Measurements from ENCODE around the gene PATJ. TPM values are rescaled to one million over a fixed set of nuclear protein-coding genes. Genes with fewer than 3 reads are reported as not detected.

Gene PATJ
- total and polyA plus RNA-seq, 2 of the 13 experiments (the other 11 are each of a cell fraction or from before 2014, with no cell fraction given), result 6.2 to 16.8 TPM

GRCh38 chr1:61781151-61781550 is 38.9 kb downstream of the PATJ start:
- no peaks in the 10 kb centered on the region for H4K20me1 ChIP-seq (ENCODE audit: insufficient read depth, low read length)
- peaks cover 2 to 11% of the 10 kb centered on the region in 2 experiments; a peak in 3 of 5 replicates for H3K36me3 ChIP-seq (replicated peaks in 1 of 2; ENCODE audit: control insufficient read depth in 1 of 2, insufficient read depth in 2 of 2, low read length in 2 of 2)
- H2AFZ ChIP-seq (ENCODE audit: low read length), result no peak overlapping the region
- no peaks in the 10 kb centered on the region for H3K4me1 ChIP-seq (ENCODE audit: insufficient read depth, low read length)
- POLR2A ChIA-PET, result no interaction called here
- no peak for ATAC-seq
- no peak overlapping the region for H3K4me2 ChIP-seq (ENCODE audit: low read depth, low read length)
- no peaks in the 10 kb centered on the region for H3K79me2 ChIP-seq (ENCODE audit: insufficient read depth, low read length)
- in situ Hi-C loops (cut with HindIII; ENCODE audit: extremely low pct_ligation_motif_present, low pct_unique_long_range_greater_than_20kb) (no loop called here), intact Hi-C loops (cut with micrococcal nuclease; ENCODE audit: unreplicated experiment) (no loop called here)
- no peak for FAIRE-seq
- H3K4me3 ChIP-seq (replicated peaks in 1 of 3; ENCODE audit: insufficient read depth in 1 of 3, low read depth in 2 of 3, low read length in 3 of 3), result no peak overlapping the region
- H3K27me3 ChIP-seq (ENCODE audit: control insufficient read depth in 1 of 2, insufficient read depth in 2 of 2, low read length in 2 of 2), result no peaks in the 10 kb centered on the region
- no peak overlapping the region for H3K27ac ChIP-seq (ENCODE audit: extremely low read length, insufficient read depth, low read length)
- no peak for DNase-seq (ENCODE audit: low spot score)
- H3K9me3 ChIP-seq (ENCODE audit: low read length), result no peaks in the 10 kb centered on the region
- H3K9ac ChIP-seq (ENCODE audit: insufficient read depth, low read depth, low read length), result no peak overlapping the region
- CTCF ChIA-PET (ENCODE audit: low intra/inter-chr PET ratio, low total read pairs), result no interaction called here
- BruUV-seq (replicated peaks), result no TSS peak
- TF ChIP-seq ZNF577 (CRISPR knock-in tag; IDR thresholded peaks at IDR 0.05; ENCODE audit: borderline replicate concordance, low read depth) (no peak), IKZF1 (IDR thresholded peaks at IDR 0.05) (no peak), ELK4 (CRISPR knock-in tag; IDR thresholded peaks at IDR 0.05; ENCODE audit: borderline replicate concordance) (no peak), ARID5B (CRISPR knock-in tag; IDR thresholded peaks at IDR 0.05) (no peak), PRDM10 (CRISPR knock-in tag; IDR thresholded peaks at IDR 0.05; ENCODE audit: low read depth) (no peak), ZBTB33 (CRISPR knock-in tag; IDR thresholded peaks at IDR 0.05) (no peak), ZGPAT (CRISPR knock-in tag; IDR thresholded peaks at IDR 0.05) (no peak), CBFB (CRISPR knock-in tag; IDR thresholded peaks at IDR 0.05) (no peak)
